PC-3 (cell line): ENCODE measurements around the gene CSNK1A1L.

Source experiments
- CTCF ChIP-seq: fragments of 300-600 bp; sonication (generic); conservative IDR thresholded peaks from 2 replicates; pipeline ENCODE4 v1.5.1; 2017; ENCODE audit warnings: antibody characterized with exemption, low read depth, mild to moderate bottlenecking, low read length
- EZH2 ChIP-seq: fragments of 300-600 bp; sonication (generic); IDR thresholded peaks from one replicate; pipeline ENCODE4 v1.6.1; 2017; ENCODE audit warnings: antibody characterized with exemption, mild to moderate bottlenecking, low read length; ENCODE audit not compliant: unreplicated experiment

GRCh38 chr13:37087486-37087885, 18.0 kb downstream of the CSNK1A1L start:
- TF ChIP-seq EZH2 (no peak), CTCF (no peak)
